Peyer's patch (tissue), 4 donors: Measurements from ENCODE around the gene ART3. TPM values are rescaled to one million over a fixed set of nuclear protein-coding genes. Genes with fewer than 3 reads are reported as not detected.

Experiments
- DNase-seq, 3 donors: peaks; one replicate each; pipeline ENCODE4 v3.0.0-alpha.2; 2017 to 2019
- H3K27ac ChIP-seq, 4 donors: fragments of 200-600 bp; sonication (generic); one replicate each; pipeline ENCODE4 v1.5.1; 2016 to 2019
- H3K27me3 ChIP-seq, 2 donors: fragments of 200-600 bp; sonication (generic); one replicate each; pipeline ENCODE4 v1.5.1; 2019
- H3K36me3 ChIP-seq, 3 donors: fragments of 200-600 bp; sonication (generic); one replicate each; pipeline ENCODE4 v1.5.1; 2016 to 2019
- H3K4me1 ChIP-seq, 4 donors: fragments of 200-600 bp; sonication (generic); one replicate each; pipeline ENCODE4 v1.5.1; 2016 to 2019
- H3K4me3 ChIP-seq, 4 donors: fragments of 200-600 bp; sonication (generic); 1 replicate in 3 of 4; 2 replicates in 1 of 4; pipeline ENCODE4 v1.5.1; 2016 to 2019; ENCODE audit warnings: mild to moderate bottlenecking in 1 of 4
- H3K9me3 ChIP-seq, 4 donors: fragments of 200-600 bp; sonication (generic); one replicate each; pipeline ENCODE4 v1.5.1; 2016 to 2019; ENCODE audit warnings: mild to moderate bottlenecking in 1 of 4
- CTCF ChIP-seq, 6 experiments: fragments of 450-650 bp in 4 of 6; fragments of 200-600 bp in 2 of 6; sonication (generic) in 1 of 6; IDR thresholded peaks; one replicate each; pipeline ENCODE4 v1.5.1; 2017 to 2019; ENCODE audit warnings: antibody characterized with exemption in 6 of 6, mild to moderate bottlenecking in 3 of 6, moderate library complexity in 1 of 6
- POLR2A ChIP-seq, 2 donors: fragments of 450-650 bp; IDR thresholded peaks; one replicate each; pipeline ENCODE4 v1.5.1; 2017; ENCODE audit warnings: antibody characterized with exemption in 2 of 2, mild to moderate bottlenecking in 2 of 2, moderate library complexity in 2 of 2
- total RNA-seq, 4 donors: library from RNA; depleted of rRNA; stranded (reverse); fragments of >200 nt; gene quantifications; one replicate each; pipeline ENCODE4 v1.1.0, GENCODE V29; 2016

Gene ART3
- total RNA-seq, 4 donors from 2014 or later = 0.85 TPM; not detected in 3

- no peaks in the 10 kb centered on the region for H3K4me1 ChIP-seq
- TF ChIP-seq POLR2A (IDR thresholded peaks at IDR 0.05) (no peak), CTCF (IDR thresholded peaks at IDR 0.05) (no peak)
- H3K36me3 ChIP-seq = no peaks in the 10 kb centered on the region
- no peak overlapping the region for H3K4me3 ChIP-seq
- DNase-seq = no peak
- H3K27me3 ChIP-seq = no peaks in the 10 kb centered on the region
- no peak overlapping the region for H3K27ac ChIP-seq
- H3K9me3 ChIP-seq = no peaks in the 10 kb centered on the region
These were observed 3.6 kb downstream of the ART3 start for GRCh38 chr4:76078033-76078613.

- Histone ChIP-seq H3K9me3 (no peaks in the 10 kb centered on the region), H3K36me3 (no peaks in the 10 kb centered on the region), H3K4me1 (no peaks in the 10 kb centered on the region), H3K27ac (no peak overlapping the region), H3K4me3 (no peak overlapping the region), H3K27me3 (no peaks in the 10 kb centered on the region)
- no peak for TF ChIP-seq POLR2A (IDR thresholded peaks at IDR 0.05)
- TF ChIP-seq CTCF (IDR thresholded peaks at IDR 0.05) = no peak
- no peak for DNase-seq
These were observed 9.0 kb downstream of the ART3 start for GRCh38 chr4:76083386-76083988.

GRCh38 chr4:76084542-76084941 lies 10.0 kb downstream of the ART3 start:
- no peaks in the 10 kb centered on the region for H3K4me1 ChIP-seq
- no peak for TF ChIP-seq CTCF (IDR thresholded peaks at IDR 0.05)
- TF ChIP-seq POLR2A (IDR thresholded peaks at IDR 0.05) = no peak
- no peaks in the 10 kb centered on the region for H3K36me3 ChIP-seq
- H3K4me3 ChIP-seq = no peak overlapping the region
- no peak overlapping the region for H3K27ac ChIP-seq
- H3K27me3 ChIP-seq = no peaks in the 10 kb centered on the region
- DNase-seq = no peak
- H3K9me3 ChIP-seq = no peaks in the 10 kb centered on the region

DNA sequence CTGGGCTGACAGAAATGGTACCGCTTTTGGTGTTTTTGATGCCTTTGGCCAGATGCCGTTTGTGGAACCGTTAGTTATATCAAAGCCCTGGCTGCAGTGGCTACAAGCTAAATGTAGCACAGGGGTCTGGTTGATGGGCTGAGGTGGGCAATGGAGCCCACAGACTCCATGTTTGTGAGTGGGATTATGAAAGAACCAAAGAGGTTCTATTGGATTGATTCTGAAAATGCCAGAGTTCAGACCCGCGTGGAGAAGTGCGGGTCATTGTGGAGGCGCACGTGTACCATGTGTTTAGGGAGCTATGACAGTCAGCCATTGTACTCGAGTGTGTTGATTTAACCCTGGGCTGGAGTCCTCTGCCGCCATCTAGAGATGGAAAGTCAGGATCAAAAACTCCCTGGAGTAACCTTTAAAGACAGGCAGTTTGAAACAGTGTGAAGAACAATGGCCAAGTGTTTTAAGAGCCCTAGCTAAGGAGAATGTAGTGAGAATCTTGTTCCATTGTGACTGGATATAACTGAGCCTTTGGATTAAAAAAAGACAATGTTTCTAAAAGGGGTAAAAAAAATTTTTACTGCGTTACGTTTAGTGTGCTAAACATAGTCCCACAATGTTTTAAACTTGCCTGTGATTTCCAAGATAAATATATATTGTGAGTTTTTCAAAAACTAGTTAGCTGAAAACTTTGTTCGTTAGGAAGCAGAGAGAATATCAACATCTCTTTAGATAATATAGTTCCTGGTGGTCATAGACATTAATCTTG lies 12.7 kb downstream of the ART3 start:
- Histone ChIP-seq H3K27ac (no peak overlapping the region), H3K36me3 (no peaks in the 10 kb centered on the region), H3K4me3 (no peak overlapping the region), H3K4me1 (no peaks in the 10 kb centered on the region), H3K9me3 (no peaks in the 10 kb centered on the region), H3K27me3 (no peaks in the 10 kb centered on the region)
- DNase-seq = peak in 2 of 3 donors; percentile 49 to 70
- TF ChIP-seq CTCF (IDR thresholded peaks at IDR 0.05) (peak in 4 of 6 experiments; percentile 32 to 61 (median 58)), POLR2A (IDR thresholded peaks at IDR 0.05) (no peak)

GRCh38 chr4:76088719-76089118 lies 14.2 kb downstream of the ART3 start:
- H3K27me3 ChIP-seq = no peaks in the 10 kb centered on the region
- no peak overlapping the region for H3K4me3 ChIP-seq
- H3K27ac ChIP-seq = no peak overlapping the region
- H3K4me1 ChIP-seq = no peaks in the 10 kb centered on the region
- H3K9me3 ChIP-seq = no peaks in the 10 kb centered on the region
- DNase-seq = no peak
- no peaks in the 10 kb centered on the region for H3K36me3 ChIP-seq
- TF ChIP-seq POLR2A (IDR thresholded peaks at IDR 0.05) (no peak), CTCF (IDR thresholded peaks at IDR 0.05) (no peak)
